IPS-NIHi7 (cell line): ENCODE results near the gene HK2.
"Not testable (repeated sequence)": the region's sequence is repeated elsewhere in the genome, so short reads cannot be mapped to it uniquely, and the experiment has no call there.

Experiments used
- DNase-seq: peaks from one replicate; pipeline ENCODE4 v3.0.0; 2012; ENCODE audit warnings: mixed read lengths; ENCODE audit errors: extremely low spot score

The HK2 gene

DNA sequence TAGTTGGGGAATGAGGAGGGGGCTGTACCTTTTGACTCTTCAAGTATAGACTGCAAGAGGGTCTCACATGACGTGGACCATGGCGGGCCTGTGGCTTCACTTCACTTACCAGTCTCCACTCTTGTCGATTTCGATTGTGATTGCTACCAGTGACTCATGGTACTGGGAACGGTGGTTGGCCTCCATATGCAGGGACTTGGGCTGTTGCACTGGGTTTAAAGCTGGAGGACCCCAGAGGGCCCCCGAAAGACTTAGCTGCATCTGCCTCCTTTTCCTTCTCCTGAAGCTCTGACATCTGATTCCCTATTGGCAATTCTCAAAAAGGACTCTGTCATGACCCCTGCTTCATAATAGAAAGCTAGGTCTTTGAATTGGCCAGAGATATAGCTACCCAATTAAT is 43.4 kb downstream of the HK2 start:
- no peak for DNase-seq

DNA sequence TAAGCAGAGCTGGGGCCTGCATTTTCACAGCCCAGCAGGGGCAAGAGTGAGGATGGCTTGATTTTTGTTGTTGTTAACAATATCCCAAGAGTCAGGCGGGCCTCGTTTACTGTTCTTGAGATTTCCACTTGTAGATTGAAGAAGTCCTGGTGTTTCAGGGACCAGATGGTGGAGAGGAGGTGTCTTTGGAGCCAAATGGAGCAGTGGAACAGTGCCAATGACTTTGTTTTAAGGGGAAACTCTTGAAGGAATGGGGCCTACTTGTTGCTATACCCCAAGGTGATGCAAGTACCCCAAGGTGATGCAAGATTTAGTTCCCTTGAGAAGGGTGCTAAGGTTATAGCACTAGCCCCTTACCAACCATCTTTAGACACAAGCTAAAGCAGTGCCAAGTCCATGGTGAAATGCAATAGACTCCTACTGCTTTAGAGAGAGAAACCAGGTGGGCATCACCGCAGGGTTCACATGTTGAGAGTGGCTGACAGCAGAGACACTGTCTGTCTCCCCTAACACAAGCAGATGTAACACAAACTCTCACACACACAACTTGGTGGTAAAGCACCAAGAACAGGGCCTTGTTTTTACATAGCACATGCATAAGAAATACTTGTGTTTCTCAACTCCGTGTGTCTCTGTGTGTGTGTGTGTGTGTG is 44.0 kb downstream of the HK2 start:
- no peak for DNase-seq

DNA sequence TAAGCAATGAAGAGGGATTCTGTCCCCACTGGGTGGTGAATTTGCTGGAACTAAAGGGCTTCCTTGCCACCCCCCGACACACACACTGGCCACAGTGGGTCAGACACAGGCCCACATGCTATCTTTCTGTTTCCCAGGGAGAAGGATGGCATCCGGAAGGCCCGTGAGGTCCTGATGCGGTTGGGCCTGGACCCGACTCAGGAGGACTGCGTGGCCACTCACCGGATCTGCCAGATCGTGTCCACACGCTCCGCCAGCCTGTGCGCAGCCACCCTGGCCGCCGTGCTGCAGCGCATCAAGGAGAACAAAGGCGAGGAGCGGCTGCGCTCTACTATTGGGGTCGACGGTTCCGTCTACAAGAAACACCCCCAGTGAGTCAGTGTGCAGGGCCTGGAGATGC is 44.6 kb downstream of the HK2 start:
- DNase-seq = no peak

DNA sequence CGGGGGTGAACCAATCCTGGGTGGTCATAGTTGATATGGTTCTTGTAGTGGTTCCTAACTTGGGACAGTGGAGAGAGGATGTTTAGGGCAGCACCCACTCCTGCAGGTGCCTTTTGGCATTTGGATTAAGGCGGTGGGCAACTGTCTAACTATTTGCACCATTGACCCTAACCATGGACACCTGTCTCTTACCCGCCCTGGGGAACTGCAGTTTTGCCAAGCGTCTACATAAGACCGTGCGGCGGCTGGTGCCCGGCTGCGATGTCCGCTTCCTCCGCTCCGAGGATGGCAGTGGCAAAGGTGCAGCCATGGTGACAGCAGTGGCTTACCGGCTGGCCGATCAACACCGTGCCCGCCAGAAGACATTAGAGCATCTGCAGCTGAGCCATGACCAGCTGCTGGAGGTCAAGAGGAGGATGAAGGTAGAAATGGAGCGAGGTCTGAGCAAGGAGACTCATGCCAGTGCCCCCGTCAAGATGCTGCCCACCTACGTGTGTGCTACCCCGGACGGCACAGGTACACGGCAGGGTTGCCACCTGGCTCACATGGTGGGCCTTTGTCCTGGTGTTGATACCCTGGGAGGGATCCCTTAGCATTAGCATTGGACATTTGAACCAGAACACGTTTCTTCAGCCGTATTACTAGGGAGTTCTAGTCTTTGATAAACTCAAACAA is 46.3 kb downstream of the HK2 start:
- no peak for DNase-seq

DNA sequence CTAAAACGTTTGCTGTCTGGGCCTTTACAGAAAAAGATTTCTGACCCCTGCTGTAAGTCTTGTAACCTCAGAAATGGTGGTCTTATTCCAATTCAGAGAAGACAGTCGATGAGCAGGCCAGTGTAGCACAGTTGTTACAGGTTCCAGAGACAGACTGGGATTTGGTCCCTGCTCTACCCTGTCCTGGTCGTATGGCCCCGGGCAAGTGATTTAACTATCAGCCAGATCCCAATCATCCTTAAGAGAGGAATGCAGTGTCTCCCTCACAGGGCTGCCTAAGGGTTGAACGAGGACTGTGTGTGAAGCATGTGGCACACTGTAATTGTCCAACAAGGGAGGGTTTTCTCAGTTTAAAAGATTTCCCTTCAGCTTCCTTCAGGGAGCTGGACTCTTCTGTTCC is 47.2 kb downstream of the HK2 start:
- DNase-seq = no peak

DNA sequence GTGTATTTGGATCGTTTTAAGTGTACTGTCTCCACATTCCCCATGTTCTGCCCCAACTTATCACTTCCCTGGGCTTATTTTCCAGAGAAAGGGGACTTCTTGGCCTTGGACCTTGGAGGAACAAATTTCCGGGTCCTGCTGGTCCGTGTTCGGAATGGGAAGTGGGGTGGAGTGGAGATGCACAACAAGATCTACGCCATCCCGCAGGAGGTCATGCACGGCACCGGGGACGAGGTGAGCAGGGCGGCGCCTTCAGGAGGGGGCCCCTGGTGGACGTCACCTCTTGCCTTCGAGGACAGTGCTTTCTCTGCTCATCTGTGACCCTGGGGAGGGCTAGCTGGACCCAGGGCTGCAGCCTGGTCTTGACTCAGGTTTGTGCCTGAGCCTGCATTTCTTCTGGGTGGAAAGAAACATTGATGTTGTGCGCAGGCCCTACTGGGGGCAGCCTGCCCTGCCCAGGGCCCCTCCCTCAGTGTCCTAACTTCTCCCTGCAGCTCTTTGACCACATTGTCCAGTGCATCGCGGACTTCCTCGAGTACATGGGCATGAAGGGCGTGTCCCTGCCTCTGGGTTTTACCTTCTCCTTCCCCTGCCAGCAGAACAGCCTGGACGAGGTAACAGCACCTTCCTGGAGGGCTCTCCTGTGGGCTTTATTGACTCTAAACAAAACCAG is 47.8 kb downstream of the HK2 start:
- DNase-seq = no peak

DNA sequence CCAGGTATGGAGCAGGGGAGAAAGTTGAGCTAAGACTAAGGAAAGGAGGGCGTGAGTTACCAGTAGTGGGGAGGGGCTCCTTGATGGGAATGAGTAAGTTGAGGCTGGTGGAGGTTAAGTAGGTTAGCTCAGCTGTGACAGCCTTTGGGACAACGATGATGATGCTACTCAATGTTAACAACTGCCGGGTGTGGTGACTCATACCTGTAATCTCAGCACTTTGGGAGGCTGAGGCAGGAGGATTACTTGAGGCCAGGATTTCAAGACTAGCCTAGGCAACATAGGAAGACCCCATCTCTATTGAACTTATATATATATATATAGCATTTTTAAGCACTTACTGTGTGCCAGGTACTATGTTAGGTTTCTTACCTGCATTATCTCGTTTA is 48.4 kb downstream of the HK2 start:
- DNase-seq = no peak

DNA sequence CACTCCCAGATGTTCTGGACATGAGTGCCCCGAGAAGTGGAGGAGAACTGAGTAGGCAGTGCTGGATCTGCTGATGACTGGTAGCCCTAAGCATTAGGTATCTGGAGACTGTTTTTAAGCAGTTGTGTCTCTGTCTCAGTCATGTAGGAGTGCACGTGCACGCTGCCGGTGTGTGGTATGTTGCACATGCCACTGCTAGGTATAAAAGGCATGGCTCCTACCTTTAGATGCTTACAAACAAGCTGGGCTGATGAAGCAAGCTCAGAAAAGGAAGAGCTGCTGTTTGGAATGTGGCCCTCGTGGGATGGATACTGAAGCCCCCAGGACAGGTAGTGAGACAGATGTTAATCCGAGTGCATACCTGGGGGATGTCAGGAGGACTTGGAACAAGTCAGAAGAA is 49.1 kb downstream of the HK2 start:
- no peak for DNase-seq

DNA sequence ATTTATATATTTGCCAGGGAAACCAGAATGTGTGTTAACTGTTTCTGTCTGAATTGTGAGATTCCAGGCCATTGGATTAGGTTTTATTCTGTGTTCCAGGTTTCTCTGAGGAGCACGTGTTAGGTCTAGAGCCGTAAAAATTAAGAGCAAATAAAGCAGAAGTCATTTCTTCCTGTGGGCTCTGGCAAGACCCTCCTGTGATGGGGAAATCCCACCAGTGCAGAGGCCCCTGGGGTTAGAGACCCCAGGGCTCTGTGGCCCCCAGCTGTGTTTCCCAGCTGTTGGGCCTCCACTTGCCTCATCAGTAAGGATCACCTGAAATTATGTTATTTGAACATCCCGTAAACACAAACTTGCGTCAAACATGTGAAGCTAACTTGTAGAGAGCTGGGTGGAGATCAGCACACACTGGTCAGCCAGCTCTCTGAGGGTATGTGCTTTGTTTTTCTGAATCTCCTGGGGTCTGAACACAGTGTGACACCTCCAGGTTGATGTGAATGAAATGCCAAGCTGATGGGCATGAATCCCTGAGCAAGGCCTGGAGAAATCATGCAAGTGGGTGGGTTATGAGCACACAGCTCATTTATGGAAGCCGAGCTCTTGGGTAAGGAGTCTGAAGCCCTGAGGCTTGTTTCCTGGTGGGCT is 50.3 kb downstream of the HK2 start:
- no peak for DNase-seq

DNA sequence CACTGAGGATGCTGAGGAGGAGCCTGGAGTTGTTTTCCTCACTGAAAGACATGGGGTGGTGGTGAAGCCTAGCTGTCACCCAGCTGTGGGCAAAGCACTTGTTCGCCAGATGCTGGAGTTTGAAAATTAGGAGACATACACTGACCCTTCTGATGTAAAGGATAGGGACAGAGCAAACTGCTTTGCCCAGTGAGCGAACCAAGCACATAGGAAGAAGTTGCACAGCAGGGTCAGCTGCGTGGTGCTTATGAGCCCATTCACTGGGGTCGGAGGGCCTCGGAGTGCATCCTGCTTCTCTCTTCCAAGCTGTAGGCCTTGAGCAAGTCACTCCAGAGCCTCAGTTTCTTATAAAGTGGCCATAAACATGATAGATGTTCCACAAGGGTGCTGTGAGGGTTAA is 50.9 kb downstream of the HK2 start:
- no peak for DNase-seq

DNA sequence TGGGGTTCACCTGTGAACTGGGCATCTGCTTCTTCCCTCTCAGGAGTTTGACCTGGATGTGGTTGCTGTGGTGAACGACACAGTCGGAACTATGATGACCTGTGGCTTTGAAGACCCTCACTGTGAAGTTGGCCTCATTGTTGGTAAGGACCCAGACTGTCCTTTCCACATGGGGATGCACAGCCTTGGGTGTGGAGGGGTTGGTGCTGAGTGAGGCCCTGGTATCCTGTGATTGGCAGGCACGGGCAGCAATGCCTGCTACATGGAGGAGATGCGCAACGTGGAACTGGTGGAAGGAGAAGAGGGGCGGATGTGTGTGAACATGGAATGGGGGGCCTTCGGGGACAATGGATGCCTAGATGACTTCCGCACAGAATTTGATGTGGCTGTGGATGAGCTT is 52.3 kb downstream of the HK2 start:
- DNase-seq = no peak

DNA sequence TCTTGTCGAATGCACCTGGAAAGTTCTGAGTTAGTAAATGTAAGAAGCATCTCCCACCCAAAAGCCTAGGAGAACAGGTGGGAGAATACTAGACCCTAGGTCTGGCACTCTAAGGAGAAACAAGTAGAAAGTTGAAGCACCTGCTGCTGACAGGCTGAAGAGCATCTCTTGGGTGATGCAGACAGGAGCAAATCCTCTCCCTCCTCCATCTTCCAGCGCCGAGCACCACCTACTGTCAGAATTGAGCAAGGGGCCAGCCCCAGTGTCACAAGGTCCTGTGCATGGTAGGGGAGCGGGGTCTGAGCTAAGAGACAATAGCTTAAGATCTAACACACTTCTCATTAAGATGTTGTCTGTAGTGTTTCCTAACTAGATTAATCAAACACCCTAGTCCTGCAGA is 52.9 kb downstream of the HK2 start:
- no peak for DNase-seq

DNA sequence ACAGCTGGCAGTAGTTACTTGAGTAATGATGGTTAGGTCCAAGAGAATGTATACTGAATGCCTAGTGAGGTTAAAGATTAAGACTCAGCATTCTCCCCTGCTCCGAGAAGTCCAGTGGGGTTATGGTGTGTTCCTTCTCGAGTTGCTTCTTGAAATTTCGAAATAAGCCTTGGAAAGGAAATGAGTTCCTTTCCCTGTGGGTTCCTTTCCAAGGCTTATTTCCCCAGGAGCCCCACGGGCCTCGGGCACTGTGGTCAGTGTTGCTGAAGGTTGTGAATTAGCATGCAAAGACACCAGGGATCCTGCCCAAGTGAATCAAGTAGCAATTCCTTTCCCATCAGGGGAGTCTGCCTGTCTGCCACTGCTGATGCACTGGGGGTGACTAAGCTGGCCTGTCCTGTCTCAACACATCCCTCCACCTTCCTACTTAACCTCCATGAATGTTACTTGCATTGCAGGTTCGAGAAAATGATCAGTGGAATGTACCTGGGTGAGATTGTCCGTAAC is 53.6 kb downstream of the HK2 start:
- DNase-seq = no peak

DNA sequence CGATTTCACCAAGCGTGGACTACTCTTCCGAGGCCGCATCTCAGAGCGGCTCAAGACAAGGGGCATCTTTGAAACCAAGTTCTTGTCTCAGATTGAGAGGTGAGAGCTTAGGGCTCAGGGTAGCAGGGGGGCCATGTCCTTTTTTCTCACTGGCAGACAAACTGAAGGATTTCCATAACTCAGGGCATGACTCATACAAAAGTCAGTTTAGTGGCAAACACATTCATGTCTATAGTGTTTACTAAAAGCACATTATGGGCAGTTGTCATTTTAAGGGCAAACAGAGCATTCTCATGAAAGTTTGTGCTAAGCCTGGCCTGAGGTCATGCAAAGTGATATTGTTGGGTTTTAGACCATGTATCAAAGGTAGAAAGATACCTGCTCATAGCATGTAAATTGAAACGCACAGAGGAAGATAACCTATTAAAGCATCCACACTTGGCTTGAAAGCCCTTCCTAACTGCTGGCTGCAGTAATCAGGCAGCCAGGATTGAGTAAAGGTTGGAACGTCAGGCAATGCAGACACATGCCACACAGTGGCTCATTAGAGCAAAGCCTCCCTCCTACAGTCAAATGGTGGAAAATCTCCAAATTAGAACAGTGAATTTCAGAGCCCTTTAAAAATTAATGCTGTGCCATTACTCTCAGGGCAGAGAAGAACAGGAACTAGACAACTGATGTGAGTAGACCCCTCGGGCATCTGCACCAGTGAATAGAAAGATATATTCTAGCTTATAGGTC is 54.2 kb downstream of the HK2 start:
- no peak for DNase-seq

DNA sequence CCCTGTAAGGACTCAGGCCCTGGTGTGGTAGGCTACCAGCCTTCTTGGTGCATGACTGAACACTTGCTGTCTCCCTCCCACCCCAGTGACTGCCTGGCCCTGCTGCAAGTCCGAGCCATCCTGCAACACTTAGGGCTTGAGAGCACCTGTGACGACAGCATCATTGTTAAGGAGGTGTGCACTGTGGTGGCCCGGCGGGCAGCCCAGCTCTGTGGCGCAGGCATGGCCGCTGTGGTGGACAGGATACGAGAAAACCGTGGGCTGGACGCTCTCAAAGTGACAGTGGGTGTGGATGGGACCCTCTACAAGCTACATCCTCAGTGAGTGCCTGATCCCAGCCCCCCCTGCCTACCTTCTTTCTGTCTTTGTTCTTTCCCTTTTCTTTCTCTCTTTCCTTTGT is 55.2 kb downstream of the HK2 start:
- DNase-seq = no peak

DNA sequence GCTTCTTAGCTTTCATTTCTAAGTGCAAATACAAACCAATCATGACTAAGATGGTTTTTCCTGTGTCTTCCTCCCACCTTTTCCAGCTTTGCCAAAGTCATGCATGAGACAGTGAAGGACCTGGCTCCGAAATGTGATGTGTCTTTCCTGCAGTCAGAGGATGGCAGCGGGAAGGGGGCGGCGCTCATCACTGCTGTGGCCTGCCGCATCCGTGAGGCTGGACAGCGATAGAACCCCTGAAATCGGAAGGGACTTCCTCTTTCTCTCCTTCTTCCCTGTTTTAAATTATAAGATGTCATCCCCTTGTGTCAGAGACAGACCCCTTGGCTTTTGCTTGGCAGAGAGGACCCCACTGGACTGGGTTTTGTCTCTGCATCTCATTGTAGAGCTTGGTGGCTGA is 56.8 kb downstream of the HK2 start:
- DNase-seq = no peak

DNA sequence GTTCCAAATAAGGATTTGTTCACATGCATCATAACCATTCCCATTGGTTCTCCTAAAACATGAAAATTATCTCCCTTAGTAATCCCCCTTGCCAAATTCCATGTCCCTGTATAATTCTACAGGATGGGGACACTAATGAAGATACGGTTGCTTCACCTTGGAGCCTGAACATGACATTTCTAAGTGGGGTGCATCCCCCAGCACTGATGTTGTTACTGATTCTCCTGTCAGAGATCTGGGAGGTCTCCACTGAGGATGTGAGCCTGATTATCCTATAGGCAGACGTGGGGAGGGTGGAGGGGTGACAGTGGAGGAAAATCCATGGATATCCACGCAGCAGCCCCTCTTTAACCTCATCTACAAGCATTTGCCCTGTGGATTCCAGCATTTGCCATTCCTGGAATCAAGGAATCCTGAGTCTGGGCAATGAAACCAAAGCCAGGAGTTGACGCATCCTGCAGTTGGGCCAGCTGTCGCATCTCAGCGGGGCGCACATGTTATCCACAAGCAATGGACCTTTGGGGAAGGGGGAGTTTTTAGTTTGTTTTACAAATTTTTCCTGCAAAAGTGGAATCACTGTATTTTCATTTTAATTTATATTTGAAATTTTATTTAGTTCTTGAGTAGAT is 57.3 kb downstream of the HK2 start:
- DNase-seq = no peak

DNA sequence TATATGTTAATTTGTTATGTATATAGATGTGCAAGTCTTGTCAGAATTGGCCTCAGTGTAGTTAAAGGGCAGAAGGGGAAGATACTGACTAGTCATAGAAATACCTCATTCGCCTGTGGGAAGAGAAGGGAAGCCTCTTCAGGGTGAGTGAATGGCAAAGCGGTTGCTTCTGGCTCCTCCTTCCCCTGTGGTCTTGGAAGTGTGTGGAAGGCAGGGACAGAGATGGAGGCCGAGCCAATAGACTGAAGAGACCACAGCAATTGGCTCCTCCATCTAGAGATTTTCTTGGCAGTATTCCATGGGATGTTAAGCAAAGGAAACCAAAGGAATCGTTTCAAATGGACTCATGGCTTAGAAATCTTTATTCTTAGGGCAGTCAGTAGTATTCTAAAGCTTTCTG is 57.9 kb downstream of the HK2 start:
- DNase-seq = not testable (repeated sequence)

DNA sequence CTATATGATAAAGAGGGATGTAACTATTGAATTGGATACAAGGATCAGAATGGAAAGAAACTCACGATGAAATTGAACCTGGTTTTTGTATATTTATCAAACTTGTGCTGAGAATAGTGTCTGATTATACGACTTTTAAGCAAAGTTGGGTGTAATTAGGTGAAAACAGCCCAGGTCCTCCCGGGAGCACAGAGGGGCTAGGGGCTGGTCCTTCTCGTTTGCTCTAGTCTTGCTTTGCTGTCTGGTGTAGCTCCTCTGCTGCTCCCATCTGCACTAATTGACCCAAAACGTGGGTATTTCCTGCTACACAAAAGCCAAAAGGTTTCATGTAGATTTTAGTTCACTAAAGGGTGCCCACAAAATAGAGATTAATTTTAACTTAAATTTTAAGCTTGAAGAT is 58.7 kb downstream of the HK2 start:
- DNase-seq = no peak

DNA sequence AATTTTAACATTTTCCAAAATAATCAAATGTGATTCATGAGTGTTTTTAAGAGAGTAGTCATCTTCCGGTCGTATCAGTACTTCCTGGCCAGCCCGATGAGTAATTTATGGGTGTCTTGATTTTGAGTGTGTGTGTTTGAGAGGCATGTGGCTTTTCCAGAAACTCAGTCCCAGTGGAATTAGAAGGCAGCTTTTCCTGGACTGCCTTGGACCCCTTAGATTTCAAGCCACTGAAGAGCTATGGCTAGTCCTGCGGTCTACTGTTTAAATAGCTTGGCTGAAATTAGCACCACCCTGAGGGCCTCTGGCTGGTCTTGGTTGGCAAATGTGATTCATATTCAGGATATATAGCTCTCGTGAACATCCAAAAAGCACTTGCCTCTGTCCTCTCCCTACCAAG is 59.4 kb downstream of the HK2 start:
- DNase-seq = no peak

DNA sequence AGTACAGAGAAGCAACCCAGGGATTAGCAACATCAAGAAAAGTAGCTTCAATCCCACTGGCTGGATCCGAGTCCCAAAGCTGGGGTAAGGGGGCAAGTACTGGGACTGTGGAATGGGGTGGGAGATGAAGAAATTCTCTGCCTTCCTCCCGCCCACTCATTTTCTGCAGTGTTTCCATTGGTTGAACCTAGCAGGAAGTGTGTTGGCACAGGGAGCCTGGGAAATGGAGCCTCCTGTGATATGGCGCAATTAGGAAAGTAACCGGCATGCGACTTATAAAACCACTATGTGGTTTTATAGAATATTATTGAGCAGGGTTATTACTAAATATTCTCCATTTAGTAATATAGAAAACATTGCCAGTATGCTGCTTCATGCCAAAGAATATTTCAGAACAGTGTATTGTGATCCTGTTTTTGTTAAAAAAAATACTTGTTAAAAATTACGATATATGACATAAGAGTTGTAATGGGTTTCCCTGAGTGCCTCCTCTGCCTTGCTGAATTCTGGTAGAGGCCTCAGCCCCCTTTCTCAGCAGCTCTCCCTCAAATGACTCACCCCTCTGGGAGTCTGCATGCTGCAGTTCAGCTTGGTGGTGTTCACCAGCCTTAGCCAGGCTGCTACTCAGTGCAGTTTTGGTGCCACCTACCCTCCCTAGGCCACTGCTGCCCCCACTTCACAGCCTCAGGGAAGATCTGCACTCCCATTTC is 60.5 kb downstream of the HK2 start:
- no peak for DNase-seq
